Memory B cell (primary cell): Measurements from ENCODE around the gene HSPA5.

Experiments used
- ATAC-seq: fragments of 150-1000 bp; cut with Tn5 transposase; 2 replicates; pipeline ENCODE4 v1.10.0; 2021; ENCODE audit warnings: low read depth, mild to moderate bottlenecking, moderate library complexity
- DNase-seq, 2 donors: peaks; one replicate each; pipeline ENCODE4 v3.0.0; 2022; ENCODE audit warnings: low spot score in 2 of 2
- H3K27ac Mint-ChIP-seq: one replicate; pipeline ENCODE4 v1.8.0; 2022; ENCODE audit warnings: mild to moderate bottlenecking, moderate library complexity, mixed read lengths
- H3K27me3 Mint-ChIP-seq: one replicate; pipeline ENCODE4 v1.8.0; 2022; ENCODE audit warnings: mixed read lengths
- H3K36me3 Mint-ChIP-seq: one replicate; pipeline ENCODE4 v1.8.0; 2022; ENCODE audit warnings: mild to moderate bottlenecking, mixed read lengths
- H3K4me1 Mint-ChIP-seq: one replicate; pipeline ENCODE4 v1.8.0; 2022; ENCODE audit warnings: mixed read lengths
- H3K4me3 Mint-ChIP-seq: one replicate; pipeline ENCODE4 v1.8.0; 2022; ENCODE audit warnings: mild to moderate bottlenecking, moderate library complexity, mixed read lengths
- H3K9me3 Mint-ChIP-seq: one replicate; pipeline ENCODE4 v1.8.0; 2022; ENCODE audit warnings: mixed read lengths

HSPA5 gene

DNA sequence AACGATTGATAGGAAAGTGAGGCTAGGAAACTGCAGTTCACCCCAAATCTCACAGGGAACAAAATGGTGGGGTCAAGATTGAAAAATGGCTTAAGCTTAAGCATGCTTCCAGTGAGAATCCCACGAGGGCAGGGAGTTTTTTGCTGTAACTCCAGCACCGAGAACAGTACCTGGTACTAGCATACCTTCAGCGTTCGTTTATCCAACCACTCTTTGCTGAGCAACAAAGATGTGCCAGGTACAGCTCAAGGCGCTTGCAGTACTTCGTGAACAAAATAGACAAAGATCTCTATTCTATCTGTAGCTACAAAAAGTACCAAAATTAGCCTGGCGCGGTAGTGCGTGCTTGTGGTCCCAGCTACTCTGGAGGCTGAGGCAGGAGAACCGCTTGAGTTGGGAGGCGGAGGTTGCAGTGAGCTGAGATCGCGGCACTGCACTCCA, 50.8 kb downstream of the HSPA5 start:
- Mint-ChIP-seq H3K36me3 (no peaks in the 10 kb centered on the region), H3K27ac (peak overlapping the region; percentile 80), H3K4me3 (peak overlapping the region; percentile 94), H3K9me3 (no peaks in the 10 kb centered on the region), H3K27me3 (no peaks in the 10 kb centered on the region), H3K4me1 (peaks cover 18% of the 10 kb centered on the region)
- DNase-seq (no peak), ATAC-seq (no peak)

DNA sequence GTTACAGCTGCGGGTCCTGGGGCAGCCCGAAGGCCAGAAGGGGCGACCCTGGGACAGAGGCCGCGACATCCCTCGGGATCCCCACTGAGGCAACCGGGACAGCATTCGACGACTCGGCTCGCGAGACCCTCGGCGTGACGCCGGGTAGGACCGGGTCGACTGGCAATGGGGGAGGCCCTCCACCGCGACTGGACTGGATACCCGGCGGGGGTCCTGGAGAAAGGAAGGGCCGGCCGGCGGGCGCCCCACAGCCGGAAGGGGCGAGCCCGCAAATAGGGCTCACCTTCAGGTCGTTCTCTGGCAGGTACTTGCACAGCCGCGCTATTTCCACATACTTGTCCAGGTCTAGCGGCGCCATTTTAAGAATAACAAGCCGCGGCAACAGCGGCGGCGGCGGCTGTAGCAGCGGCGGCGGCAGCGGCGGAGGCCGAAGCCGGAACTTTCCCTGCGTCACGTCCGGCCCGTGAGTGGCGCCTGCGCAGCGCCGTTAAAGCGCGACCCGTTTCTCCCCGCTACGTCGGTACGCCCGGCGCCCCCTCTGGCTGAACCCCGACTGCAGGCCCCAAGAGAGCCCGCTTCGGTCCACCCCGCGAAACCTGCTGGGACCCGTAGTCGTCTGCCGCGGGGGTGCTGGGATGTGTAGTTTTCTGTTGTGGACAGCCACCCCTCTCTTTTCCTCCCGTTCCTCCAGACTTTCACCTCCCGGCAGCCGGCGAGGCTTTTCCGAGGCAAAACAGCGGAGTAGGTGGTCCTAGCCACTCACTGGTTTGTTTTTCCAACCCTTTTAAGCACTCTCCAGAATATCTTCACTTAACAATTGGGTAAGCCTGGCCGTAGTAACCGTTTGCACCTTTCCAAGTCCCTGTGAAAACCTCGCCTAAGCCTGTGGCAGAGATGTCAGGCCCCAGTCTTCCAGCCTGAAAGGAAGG, 51.5 kb downstream of the HSPA5 start, which contains the start of gene PPP6C:
Gene PPP6C, minus strand, starts transcription at position 443 of the 929 bp plus-strand sequence. Its CDS starts 85 bp downstream, at position 358.
- Mint-ChIP-seq H3K27me3 (no peaks in the 10 kb centered on the region), H3K4me1 (peaks cover 14% of the 10 kb centered on the region), H3K36me3 (no peaks in the 10 kb centered on the region), H3K9me3 (no peaks in the 10 kb centered on the region), H3K4me3 (peak within 1 kb of the TSS; percentile 94), H3K27ac (peak within 1 kb of the TSS; percentile 80)
- peak; percentile 95 to 98 for DNase-seq
- ATAC-seq = peak; percentile 93

DNA sequence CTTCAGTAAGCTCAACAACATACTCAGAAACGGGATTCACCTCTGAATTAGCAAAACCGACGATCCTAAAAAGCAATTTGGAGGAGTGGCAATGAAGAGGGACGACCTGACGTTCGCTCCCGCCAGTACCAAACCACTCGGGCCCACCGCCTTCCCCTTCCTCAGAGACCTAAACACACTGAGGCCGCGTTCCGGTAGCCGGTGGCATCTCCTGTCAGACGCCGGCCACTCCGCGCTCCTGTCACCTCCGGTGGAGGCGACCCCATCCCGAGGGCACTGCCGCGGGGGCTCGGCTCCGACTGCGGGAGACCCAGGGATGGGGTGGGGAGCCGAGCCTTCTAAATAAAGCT, 52.2 kb downstream of the HSPA5 start:
- H3K4me3 Mint-ChIP-seq = peak overlapping the region; percentile 94
- H3K27me3 Mint-ChIP-seq = no peaks in the 10 kb centered on the region
- H3K27ac Mint-ChIP-seq = peak overlapping the region; percentile 80
- ATAC-seq (peak; percentile 7), DNase-seq (peak in 1 of 2 donors; percentile 28)
- H3K9me3 Mint-ChIP-seq = no peaks in the 10 kb centered on the region
- H3K36me3 Mint-ChIP-seq = peaks cover 2% of the 10 kb centered on the region
- peaks cover 14% of the 10 kb centered on the region for H3K4me1 Mint-ChIP-seq
